GM21367 (cell line): ENCODE results near the gene KIAA1549.
A peak's percentile ranks its signal among the peaks of the same experiment; 100 is the strongest.

Source experiments
- ATAC-seq: cut with Tn5 transposase; IDR thresholded peaks from one replicate; pipeline ENCODE4 v1.9.1; 2021; ENCODE audit not compliant: unreplicated experiment

The KIAA1549 gene

DNA sequence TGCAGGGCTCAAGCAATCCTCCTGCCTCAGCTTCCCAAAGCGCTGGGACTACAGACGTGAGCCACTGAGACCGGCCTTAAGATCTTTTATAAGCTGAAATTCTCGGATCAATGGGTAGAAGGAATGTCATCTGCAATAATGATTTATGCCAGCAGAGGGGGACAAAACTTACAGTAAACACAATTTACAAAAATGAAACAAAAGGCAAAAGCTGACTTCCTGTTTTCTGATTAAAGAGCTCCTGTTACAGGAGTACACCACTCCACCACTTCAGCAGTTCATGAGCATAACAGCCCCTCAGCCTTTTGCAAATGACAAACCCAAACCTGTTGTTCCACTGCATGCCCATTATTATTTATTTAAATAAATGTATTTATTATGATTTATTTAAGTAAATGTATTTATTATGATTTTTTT, 94.7 kb downstream of the KIAA1549 start:
- ATAC-seq: peak; percentile 80

DNA sequence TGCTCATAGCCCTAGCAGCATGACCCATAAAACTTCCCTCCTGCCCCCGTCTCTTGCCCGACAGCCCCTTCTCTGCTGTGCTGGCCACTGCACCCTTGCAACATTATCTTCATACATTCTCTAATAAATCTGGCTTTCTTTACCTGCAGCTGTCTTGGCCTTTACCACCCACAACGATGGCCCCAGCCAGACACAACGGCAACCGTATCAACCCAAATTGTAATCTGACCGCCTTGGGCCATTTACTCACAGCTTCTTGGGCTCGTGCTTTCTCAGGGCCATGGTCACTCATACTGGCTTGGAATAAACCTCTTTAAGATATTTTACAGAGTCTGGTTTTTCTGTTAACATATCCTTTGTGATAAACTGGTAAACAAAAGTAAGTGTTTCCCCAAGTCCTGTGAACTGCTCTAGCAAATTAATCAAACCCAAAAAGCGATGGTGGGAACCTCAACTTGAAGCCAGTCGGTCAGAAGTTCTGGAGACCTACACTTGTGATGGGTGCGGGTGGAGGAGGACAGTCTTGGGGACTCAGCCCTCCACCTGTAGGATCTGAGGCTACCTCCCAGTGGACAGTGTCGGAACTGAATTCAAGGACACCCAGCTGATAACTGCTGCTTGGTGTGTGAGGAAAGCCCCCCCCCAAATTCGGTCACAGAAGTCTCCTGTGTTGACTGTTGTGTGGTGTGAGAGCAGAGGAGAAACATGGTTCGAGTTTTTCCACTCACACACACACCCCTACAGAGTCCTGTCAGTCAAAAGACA, 95.6 kb downstream of the KIAA1549 start:
- no peak for ATAC-seq

DNA sequence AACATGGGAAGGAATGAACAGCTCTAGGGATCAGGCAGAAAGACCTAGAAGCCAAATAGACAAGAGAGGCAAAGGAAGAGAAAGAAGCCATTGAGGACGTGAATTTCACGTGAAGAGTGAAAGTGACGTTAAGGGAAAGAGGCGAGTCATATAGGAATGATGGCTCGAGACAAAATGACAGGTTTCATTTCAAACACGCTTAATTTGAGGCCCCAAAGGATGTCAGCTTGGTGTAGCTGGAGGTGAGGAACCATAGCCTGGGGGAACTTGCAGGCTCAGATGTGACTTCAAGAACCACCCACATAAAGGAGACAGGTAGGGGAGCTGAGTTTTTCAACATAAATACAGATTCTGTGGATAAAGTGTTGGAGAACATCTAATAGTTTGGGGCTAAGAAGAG, 98.9 kb downstream of the KIAA1549 start:
- ATAC-seq: no peak

DNA sequence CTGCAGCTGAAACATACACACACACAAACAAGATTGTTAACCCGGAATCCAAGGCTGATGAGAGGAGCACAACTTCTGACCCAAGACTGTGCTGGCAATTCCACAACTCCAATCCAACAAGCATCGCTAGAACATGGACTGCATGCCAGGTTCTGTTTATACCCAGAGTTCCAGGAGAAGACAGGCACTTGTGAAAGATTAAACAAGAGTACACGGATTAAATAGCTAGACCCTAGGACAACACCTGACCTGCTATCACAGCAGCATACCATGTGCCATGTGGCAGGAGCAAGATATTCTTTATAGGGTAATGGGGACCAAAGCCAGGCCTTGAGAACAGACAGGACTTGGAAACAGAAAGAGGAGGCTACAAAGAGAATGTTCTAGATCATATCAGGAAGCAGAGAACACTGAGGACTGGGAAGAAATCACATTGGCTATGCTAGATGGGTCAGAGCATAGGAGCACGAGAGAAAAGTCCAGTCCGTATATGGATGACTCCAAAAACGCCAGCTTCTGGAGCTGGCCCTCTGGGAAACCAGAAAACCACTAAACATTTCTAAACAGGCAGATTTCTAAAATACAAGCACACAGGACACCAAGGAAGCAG, 99.5 kb downstream of the KIAA1549 start:
- no peak for ATAC-seq

DNA sequence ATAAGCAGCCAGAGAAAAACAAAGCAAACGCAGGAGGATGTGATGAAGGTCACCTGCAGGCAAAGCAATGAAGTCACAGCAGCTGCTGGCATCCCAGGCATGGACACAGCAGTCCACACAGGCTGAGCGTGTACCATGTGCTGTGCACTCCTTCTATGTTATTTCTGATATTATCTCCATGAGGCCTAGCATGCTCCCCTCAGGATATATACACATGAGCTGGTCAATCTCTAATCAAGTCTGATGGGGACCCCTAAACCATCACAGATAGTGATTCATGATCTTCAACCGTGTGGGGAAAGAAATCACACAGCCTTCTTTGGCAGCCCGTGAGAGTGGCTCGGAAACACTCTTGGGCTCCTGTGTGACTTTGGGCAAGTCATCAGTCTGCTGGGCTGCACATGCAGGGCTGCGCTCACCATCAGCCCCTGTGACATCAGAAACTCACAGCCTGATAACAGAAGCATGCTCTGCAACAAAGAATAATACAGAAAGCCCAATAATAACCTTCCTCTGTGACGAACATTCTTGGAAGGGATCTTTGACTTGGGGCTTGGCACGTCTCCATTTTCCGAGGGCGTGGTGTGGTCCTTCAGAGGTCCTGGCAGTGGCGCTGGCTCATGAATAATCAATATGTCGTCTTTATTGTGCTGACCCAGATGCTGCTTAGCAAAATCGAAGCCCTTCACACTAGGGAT, 100.2 kb downstream of the KIAA1549 start:
- no peak for ATAC-seq

DNA sequence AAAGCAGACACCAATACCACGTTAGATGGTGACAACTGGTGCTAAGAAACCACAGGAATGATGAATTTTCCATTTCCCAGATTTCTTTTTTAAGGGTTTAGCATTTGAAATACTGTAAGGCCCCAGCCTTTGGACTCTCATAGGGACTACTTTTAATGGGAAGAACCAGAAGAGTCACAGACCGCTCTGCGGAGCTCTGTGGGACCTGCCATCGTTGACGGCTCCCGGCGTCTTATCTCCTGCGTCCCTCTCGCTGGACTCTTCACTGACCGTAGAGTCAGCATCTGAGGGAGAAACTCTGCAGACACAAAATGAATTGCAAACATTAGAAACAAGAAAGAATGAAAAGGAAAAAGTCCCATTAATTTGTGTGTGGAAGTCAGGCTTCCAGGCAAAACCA, 101.8 kb downstream of the KIAA1549 start:
- no peak for ATAC-seq

DNA sequence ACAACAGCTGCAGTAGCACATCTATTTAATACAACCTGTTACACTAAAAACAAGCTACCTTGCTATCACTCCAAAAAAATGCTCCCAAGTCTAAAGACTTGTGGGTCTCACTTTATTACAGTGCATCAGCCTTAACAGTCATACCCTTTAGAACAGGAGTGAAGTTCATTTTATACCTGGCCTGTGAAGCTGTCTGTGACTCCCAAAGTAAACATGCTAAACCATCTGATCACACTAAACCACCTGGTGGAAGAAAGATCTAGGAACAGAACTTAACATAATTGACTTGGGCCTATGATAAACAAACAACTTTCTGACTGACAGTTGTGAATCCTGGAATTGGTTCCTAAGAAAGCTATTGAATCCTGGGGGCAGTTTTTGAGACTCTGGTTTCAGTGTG, 102.3 kb downstream of the KIAA1549 start:
- no peak for ATAC-seq

DNA sequence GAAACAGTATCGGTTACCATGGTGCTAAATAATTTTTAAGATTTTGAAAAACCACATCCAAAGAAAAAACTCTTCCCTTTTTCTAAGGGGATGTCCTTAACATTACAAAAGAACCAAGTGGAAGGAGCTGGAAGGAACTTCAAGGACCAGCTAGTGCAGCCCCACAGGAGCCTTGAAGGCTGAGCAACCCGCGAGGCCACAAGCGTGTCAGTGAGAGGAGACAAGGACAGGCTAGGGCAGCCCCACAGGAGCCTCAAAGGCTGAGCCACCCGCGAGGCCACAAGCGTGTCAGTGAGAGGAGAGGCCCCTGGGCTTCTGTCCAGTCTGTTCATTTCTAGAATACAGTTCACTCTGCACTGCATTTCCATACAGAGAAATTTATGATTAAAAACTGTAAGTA, 103.1 kb downstream of the KIAA1549 start:
- ATAC-seq: no peak

DNA sequence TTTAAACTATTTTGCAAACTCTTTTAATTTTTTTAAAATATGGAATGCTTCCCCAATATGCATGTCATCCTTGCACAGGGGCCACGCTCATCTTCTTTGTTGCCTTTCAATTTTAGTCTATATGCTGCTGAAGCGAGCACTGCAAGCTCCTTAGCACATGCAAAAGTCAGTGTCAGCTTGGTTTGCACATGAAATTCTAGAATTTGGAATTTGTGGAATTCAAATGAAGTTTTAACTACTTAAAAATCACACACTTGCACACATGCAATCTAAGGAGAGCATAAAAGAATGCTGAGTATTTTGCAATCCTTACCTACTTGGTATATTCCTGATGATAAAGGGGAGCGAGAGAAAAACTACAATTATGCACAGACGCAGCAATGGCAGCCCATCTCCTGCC, 104.9 kb downstream of the KIAA1549 start:
- no peak for ATAC-seq

DNA sequence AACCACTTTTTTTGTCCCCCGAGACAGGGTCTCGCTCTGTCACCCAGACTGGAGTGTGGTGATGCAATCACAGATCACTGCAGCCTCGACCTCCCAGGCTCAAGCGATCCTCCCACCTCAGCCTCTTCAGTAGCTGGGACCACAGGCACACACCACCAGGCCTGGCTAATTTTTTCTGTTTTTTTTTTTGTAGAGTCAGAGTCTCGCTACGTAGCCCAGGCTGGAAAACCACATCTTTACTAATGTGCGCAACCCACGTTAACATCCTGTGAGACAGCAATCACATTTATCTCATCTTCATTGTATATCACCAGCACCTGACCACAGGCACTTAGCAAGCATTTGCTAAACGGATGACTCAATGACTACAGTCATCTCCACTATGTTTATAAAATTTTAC, 105.4 kb downstream of the KIAA1549 start:
- ATAC-seq: no peak

DNA sequence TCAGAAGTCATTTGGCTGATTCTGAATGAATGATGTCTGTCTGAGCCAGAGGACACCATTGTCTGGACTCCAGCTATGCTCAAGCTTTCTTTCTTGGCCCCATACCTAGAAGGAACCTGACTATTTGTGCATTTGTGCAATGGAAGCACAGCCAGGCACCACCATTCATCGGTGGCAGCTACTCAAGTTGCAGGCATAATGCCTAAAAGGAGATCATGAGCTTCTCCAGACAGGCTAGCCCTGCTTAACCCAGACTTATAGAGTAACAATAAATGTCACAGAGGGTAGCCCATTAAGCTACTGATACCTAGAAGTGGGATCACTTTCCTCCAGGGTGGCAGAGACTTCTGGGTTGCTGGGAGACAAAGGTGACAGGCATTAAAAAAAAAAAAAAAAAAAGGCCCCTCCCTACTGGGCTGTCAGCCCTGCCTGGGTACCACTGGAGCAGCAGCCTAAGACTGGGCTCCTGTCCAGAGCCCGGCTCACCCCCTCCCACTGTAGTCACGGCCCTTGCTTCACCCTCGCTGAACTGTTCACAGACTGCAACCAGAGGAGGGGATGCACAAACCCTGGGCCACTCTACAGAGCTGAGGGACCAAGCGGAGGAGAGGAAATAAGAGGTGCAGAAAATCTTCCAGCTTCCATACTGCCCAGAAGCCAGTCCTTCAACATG, 107.8 kb downstream of the KIAA1549 start:
- ATAC-seq: no peak

DNA sequence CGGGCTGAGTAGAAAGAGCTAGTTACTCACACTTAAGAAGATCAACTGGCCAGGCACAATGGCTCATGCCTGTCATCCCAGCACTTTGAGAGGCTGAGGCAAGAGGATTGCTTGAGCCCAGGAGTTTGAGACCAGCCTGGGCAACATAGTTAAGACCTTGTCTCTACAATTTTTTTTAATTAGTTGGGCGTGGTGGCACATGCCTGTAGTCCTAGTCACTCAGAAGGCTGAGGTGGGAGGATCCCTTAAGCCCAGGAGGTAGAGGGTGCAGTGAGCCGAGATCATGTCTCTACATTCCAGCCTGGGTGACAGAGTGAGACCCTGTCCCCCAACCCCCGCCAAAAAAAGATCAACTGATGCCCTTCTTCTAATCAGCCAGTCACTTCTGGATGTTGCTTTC, 108.6 kb downstream of the KIAA1549 start:
- ATAC-seq: no peak

DNA sequence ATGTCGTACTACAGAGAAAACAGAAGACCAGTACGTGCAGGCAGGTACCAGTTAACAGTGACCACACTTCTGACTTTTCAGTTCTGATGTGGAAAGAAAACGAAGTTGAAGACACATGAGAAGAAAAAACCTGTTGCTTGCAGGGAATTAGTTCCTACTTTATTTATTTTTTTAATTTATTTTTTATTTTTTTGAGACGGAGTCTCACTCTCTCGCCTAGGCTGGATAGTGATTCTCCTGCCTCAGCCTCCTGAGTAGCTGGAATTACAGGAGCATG, 109.4 kb downstream of the KIAA1549 start:
- ATAC-seq: no peak

DNA sequence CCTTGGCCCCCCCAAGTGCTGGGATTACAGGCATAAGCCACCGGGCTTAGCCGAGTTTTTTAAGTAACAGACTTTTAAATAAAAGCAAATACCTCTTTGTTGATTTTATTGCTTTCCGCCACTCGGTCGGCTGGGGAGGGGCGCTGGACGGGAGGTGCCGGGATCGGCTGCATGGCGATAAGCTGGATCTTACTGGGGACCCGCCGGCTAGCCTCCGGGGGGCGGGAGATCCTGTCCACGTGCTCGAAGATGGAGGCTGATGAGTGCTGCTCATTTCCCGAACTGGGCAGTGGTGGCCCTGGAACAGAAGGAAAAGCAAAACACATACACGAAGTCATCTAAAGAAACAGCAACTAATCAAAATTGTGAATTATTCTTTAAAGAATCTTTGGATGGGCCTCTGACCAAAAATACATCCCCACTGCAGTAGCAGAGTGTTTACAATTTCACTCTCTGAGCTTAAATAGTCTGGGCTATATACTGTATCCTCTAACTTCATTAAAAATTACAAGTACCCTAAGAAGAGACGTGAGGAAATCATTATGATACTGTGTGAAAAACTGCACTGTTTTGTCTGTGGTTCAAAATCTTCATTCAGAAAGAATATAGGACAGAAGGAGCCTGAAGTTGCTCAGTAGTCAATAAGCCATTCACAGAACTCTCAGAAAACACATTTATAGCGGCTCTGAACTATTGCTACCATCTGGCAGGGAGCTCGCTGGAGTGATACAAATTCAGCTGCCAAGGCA, 110.0 kb downstream of the KIAA1549 start:
- no peak for ATAC-seq

DNA sequence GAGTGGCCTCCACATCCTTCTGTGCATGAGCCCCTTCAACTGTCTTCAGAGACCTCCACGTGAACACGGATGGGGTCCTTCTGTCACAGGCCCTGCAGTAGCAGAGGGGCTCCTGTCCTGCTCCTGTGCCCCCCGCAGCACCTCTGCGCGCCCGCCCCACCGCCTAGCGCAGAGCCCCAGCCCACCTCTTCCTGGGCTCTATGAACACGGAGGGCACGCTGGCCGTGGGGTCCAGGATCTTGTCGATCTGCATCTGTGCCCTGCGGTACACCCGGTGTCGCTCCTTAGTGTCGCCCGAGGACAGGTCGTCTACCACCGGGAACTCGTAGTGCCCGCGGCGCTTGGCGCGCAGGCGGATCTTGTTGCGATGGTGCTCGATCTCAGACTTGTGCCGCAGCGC, 111.8 kb downstream of the KIAA1549 start:
- no peak for ATAC-seq

DNA sequence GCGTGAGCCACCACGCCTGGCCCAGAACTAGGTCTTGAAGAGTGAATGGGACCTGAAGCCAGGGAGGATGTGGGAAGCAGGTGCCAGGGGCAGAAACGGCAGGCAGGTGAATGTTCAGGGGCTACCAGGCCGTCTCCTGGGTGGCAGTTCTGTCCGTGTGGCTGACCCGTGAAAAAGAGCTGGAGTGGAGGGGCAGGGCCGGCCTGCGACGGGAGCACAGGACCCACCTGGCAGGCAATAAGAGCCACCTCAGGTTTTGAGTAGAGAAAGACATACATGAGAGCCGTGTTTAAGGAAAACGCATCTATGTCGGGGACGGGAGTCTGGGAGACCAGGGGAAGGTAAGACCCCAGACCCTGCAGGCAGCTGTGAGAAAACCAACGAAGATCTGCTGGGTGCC, 112.5 kb downstream of the KIAA1549 start:
- no peak for ATAC-seq

DNA sequence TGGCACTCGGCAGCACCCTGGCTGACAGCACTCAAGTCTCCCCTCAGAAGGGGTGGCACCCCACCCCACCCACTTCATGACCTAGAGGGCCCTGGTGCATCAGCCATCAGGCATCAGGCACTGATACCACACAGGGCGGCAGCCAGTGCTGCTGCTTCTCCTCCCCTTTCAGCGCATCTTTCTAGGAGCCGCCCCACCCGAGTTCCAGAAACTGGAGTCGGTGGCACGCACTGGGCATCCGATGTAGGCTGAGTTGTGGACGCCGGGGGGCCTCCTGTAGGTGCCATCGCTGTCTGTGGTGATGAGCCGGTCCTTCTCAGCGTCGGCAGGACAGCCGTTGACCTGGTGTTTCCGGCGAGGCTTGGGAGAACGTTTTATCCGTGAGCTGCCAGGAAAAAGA, 113.4 kb downstream of the KIAA1549 start:
- no peak for ATAC-seq

DNA sequence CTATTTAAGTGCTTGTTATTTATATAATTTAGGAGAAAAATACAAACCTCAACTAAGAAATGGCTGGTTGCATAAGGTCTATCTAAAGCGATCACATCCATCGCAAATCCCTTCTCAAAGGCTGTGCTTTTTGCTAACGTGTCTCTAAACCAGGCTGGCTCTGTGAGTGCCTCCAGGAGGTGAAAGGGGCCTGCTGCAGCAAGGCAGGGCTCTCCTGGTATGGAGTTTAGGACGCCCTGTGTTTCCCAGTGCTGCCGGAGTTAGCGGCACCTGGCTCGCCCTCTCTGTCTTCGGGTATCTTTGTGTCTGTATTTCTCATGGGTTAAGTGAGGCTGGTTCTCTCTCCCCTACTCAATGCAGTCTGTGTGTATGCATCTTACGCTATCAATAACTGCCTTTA, 114.8 kb downstream of the KIAA1549 start:
- ATAC-seq: no peak

DNA sequence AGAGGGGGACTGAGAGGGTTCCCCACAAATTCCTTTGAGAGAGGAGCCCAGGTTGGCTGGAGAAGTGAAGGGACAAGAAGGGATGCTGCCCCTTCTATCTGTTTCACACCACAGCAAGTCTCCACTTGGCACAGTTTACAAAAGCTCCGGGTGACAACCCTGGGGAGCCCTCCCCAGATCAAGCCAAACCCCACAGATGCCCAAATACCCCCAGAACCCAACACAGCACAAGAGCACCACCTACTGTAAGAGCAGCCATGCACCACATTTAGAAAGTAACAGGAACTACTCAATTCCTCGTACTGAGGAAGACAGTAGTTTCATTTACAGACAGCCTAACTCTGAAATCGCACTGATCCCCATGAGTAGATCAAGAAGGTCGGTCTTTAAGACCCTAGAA, 115.3 kb downstream of the KIAA1549 start:
- peak; percentile 47 for ATAC-seq

DNA sequence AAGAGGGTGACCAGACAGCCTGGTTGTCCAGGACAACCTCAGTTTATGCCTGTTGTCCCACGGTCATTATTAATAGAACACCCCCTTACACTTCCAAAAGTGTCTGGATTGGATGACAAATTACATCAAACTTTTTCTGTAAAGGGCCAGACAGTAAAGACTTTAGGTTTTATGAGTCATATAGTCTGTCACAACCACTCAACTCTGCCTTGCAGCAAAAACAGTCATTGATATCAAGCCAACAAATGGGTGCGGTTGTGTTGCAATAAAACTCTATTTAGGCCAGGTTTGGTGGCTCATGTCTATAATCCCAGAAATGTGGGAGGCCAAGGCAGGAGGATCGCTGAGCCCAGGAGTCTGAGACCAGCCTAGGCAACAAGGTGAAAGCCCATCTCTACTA, 116.5 kb downstream of the KIAA1549 start:
- ATAC-seq: no peak

DNA sequence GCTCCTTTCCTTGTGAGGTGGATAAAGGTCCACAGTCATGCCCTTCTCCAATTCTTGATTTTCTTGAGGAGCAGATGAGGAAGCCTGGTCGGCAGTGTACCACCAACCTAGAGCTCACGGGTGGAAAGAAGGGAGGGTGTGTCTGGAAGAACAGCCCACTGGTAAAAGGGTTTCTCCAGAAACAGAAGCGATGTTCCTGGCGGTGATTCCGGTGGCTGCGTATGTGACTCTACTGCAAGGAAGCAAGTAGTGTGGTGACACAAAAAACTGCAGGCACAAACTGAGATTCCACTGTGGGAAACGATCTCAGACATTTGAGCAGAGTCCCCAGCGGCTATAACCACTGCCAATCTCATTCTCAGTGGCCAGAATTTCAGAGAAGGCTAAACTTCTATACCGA, 117.3 kb downstream of the KIAA1549 start:
- no peak for ATAC-seq
